A673 (cell line): ENCODE measurements around the gene IL4R. TPM values are rescaled to one million over a fixed set of nuclear protein-coding genes. Genes with fewer than 3 reads are reported as not detected.

Source experiments
- BruUV-seq: library from RNA; stranded (reverse); fragments of 400-500 nt; replicated peaks from 2 replicates; lab custom pipeline; 2021; lab: Mats Ljungman, UMichigan
- CTCF ChIA-PET: fragments of 300-600 bp; sonication (Branson Sonifier 250); formaldehyde crosslinking; loops from one replicate; lab custom pipeline; 2022; ENCODE audit warnings: antibody characterized with exemption; lab: Charles Lee
- POLR2A ChIA-PET: fragments of 300-600 bp; sonication (Branson Sonifier 250); formaldehyde crosslinking; loops from one replicate; lab custom pipeline; 2022; ENCODE audit warnings: antibody characterized with exemption; ENCODE audit not compliant: low non-redundant PET; lab: Charles Lee
- DNase-seq: peaks from one replicate; pipeline ENCODE4 v3.0.0-alpha.2; 2015; ENCODE audit warnings: low spot score
- H3K27ac ChIP-seq: fragments of 200-600 bp; sonication (generic); 2 replicates; pipeline ENCODE4 v1.5.1; 2016; ENCODE audit warnings: mixed run types, low read depth, mild to moderate bottlenecking, mixed read lengths, antibody characterized with exemption, low read length; ENCODE audit not compliant: poor library complexity, severe bottlenecking
- H3K27me3 ChIP-seq: fragments of 200-600 bp; sonication (generic); replicated peaks from 2 replicates; pipeline ENCODE4 v1.6.1; 2017; ENCODE audit warnings: mixed run types, low read depth, mild to moderate bottlenecking, mixed read lengths, antibody characterized with exemption, low read length; ENCODE audit not compliant: insufficient read depth, poor library complexity
- H3K36me3 ChIP-seq: fragments of 200-600 bp; sonication (generic); 2 replicates; pipeline ENCODE4 v1.6.1; 2016; ENCODE audit warnings: mixed run types, mild to moderate bottlenecking, mixed read lengths, antibody characterized with exemption, low read length; ENCODE audit not compliant: insufficient read depth, poor library complexity, severe bottlenecking
- H3K4me1 ChIP-seq: fragments of 200-600 bp; sonication (generic); 2 replicates; pipeline ENCODE4 v1.6.1; 2017; ENCODE audit warnings: mixed run types, mild to moderate bottlenecking, mixed read lengths, antibody characterized with exemption, low read length; ENCODE audit not compliant: insufficient read depth, poor library complexity, severe bottlenecking
- H3K4me3 ChIP-seq: fragments of 200-600 bp; sonication (generic); 2 replicates; pipeline ENCODE4 v1.5.1; 2016; ENCODE audit warnings: low read depth, mixed run types, mild to moderate bottlenecking, mixed read lengths, low read length; ENCODE audit not compliant: poor library complexity, severe bottlenecking
- H3K9me3 ChIP-seq: fragments of 200-600 bp; sonication (generic); 2 replicates; pipeline ENCODE4 v1.6.1; 2016; ENCODE audit warnings: mixed run types, low read depth, mild to moderate bottlenecking, mixed read lengths, antibody characterized with exemption, low read length; ENCODE audit not compliant: poor library complexity, severe bottlenecking
- CTCF ChIP-seq: fragments of 300-800, 200-600 bp; sonication (generic); conservative IDR thresholded peaks from 2 replicates; pipeline ENCODE4 v1.5.1; 2017; ENCODE audit warnings: low read depth, mild to moderate bottlenecking, antibody characterized with exemption, low read length, moderate library complexity, mixed read lengths
- EZH2 ChIP-seq: fragments of 200-600 bp; sonication (generic); IDR thresholded peaks from 2 replicates; pipeline ENCODE4 v1.6.1; 2017; ENCODE audit warnings: borderline replicate concordance, low read depth, mild to moderate bottlenecking, mixed read lengths, antibody characterized with exemption, low read length; ENCODE audit not compliant: poor library complexity, severe bottlenecking
- intact Hi-C: fragments of 100-400 bp; cut with micrococcal nuclease; formaldehyde crosslinking; loops from one replicate; pipeline ENCODE4 v1.10.0; 2022; ENCODE audit not compliant: unreplicated experiment
- total RNA-seq: library from RNA; stranded (reverse); gene quantifications from 2 replicates; pipeline ENCODE4 v1.2.3, GENCODE V29; 2021

IL4R gene
- total RNA-seq, 1 experiment from 2014 or later, result 22.9 TPM

GRCh38 chr16:27334192-27334764 is 20.5 kb downstream of the IL4R start:
- H3K27ac ChIP-seq, result no peak overlapping the region
- no peaks in the 10 kb centered on the region for H3K36me3 ChIP-seq
- H3K9me3 ChIP-seq, result no peaks in the 10 kb centered on the region
- intact Hi-C loops, result no loop called here
- no peak for DNase-seq
- no peak for TF ChIP-seq EZH2
- no peak for TF ChIP-seq CTCF
- no peaks in the 10 kb centered on the region for H3K27me3 ChIP-seq
- H3K4me3 ChIP-seq, result no peak overlapping the region
- peaks cover 17% of the 10 kb centered on the region for H3K4me1 ChIP-seq
- BruUV-seq, result no TSS peak
- ChIA-PET CTCF (no interaction called here), POLR2A (no interaction called here)

- BruUV-seq, result no TSS peak
- Histone ChIP-seq H3K4me1 (peaks cover 13% of the 10 kb centered on the region), H3K27me3 (no peaks in the 10 kb centered on the region), H3K36me3 (no peaks in the 10 kb centered on the region), H3K4me3 (no peak overlapping the region), H3K9me3 (no peaks in the 10 kb centered on the region), H3K27ac (no peak overlapping the region)
- POLR2A ChIA-PET, result no interaction called here
- intact Hi-C loops, result no loop called here
- CTCF ChIA-PET, result interaction anchor here (0.5 kb wide), 1 partner anchor 225 kb away, joined by 12 read pairs; no protein-coding TSS in a partner anchor
- peak; percentile 70 for DNase-seq
- TF ChIP-seq CTCF (no peak), EZH2 (no peak)
Measured at GRCh38 chr16:27334838-27335237, 21.1 kb downstream of the IL4R start.

- peaks cover 12% of the 10 kb centered on the region for H3K4me1 ChIP-seq
- no peak overlapping the region for H3K27ac ChIP-seq
- H3K4me3 ChIP-seq, result no peak overlapping the region
- ChIA-PET CTCF (interaction anchor here (0.5 kb wide), 1 partner anchor 225 kb away, joined by 12 read pairs; no protein-coding TSS in a partner anchor), POLR2A (no interaction called here)
- H3K27me3 ChIP-seq, result no peaks in the 10 kb centered on the region
- H3K9me3 ChIP-seq, result no peaks in the 10 kb centered on the region
- H3K36me3 ChIP-seq, result no peaks in the 10 kb centered on the region
- TF ChIP-seq CTCF (no peak), EZH2 (no peak)
- no TSS peak for BruUV-seq
- DNase-seq, result no peak
- intact Hi-C loops, result no loop called here
Measured at GRCh38 chr16:27335349-27336053, 21.7 kb downstream of the IL4R start.
